Parathyroid adenoma (tissue), 2 donors: Measurements from ENCODE around the gene TTC39A.

Source experiments
- H2AFZ ChIP-seq: fragments of 300-600 bp; sonication (generic); one replicate; pipeline ENCODE4 v1.7.0; 2017; ENCODE audit warnings: antibody characterized with exemption, mild to moderate bottlenecking
- H3K27ac ChIP-seq: fragments of 300-600 bp; sonication (generic); one replicate; pipeline ENCODE4 v1.7.0; 2017
- H3K27me3 ChIP-seq: fragments of 300-600 bp; sonication (generic); one replicate; pipeline ENCODE4 v1.7.0; 2017; ENCODE audit warnings: low read length; ENCODE audit not compliant: control insufficient read depth, insufficient read depth
- H3K36me3 ChIP-seq: fragments of 300-600 bp; sonication (generic); one replicate; pipeline ENCODE4 v1.7.0; 2017; ENCODE audit warnings: low read length; ENCODE audit not compliant: control insufficient read depth, insufficient read depth
- H3K4me1 ChIP-seq: fragments of 300-600 bp; sonication (generic); one replicate; pipeline ENCODE4 v1.7.0; 2017; ENCODE audit warnings: control low read depth
- H3K4me2 ChIP-seq: fragments of 300-600 bp; sonication (generic); one replicate; pipeline ENCODE4 v1.7.0; 2017; ENCODE audit warnings: low read length
- H3K4me3 ChIP-seq: fragments of 300-600 bp; sonication (generic); one replicate; pipeline ENCODE4 v1.7.0; 2017; ENCODE audit warnings: low read depth, low read length
- H3K79me2 ChIP-seq: fragments of 300-600 bp; sonication (generic); one replicate; pipeline ENCODE4 v1.7.0; 2017; ENCODE audit warnings: control low read depth
- H3K9ac ChIP-seq: fragments of 300-600 bp; sonication (generic); one replicate; pipeline ENCODE4 v1.7.0; 2017; ENCODE audit warnings: mild to moderate bottlenecking
- H3K9me3 ChIP-seq: fragments of 300-600 bp; sonication (generic); one replicate; pipeline ENCODE4 v1.7.0; 2017; ENCODE audit warnings: low read length; ENCODE audit not compliant: control insufficient read depth
- TF ChIP-seq, protein P1 (sequence below): fragments of 300-600 bp; sonication (generic); IDR thresholded peaks from one replicate; pipeline ENCODE4 v1.7.0; 2017; ENCODE audit warnings: antibody characterized with exemption, mild to moderate bottlenecking
- donor health status: primary hyperparathyroidism.

The TTC39A gene

GRCh38 chr1:51294566-51295184, 35.7 kb downstream of the TTC39A start:
- Histone ChIP-seq H3K36me3 (no peaks in the 10 kb centered on the region), H3K9ac (no peak overlapping the region), H3K4me2 (no peak overlapping the region), H3K9me3 (no peaks in the 10 kb centered on the region), H3K27me3 (no peaks in the 10 kb centered on the region), H3K79me2 (no peaks in the 10 kb centered on the region), H3K27ac (no peak overlapping the region), H3K4me3 (no peak overlapping the region), H2AFZ (no peak overlapping the region), H3K4me1 (no peaks in the 10 kb centered on the region)
- TF ChIP-seq, protein P1, sequence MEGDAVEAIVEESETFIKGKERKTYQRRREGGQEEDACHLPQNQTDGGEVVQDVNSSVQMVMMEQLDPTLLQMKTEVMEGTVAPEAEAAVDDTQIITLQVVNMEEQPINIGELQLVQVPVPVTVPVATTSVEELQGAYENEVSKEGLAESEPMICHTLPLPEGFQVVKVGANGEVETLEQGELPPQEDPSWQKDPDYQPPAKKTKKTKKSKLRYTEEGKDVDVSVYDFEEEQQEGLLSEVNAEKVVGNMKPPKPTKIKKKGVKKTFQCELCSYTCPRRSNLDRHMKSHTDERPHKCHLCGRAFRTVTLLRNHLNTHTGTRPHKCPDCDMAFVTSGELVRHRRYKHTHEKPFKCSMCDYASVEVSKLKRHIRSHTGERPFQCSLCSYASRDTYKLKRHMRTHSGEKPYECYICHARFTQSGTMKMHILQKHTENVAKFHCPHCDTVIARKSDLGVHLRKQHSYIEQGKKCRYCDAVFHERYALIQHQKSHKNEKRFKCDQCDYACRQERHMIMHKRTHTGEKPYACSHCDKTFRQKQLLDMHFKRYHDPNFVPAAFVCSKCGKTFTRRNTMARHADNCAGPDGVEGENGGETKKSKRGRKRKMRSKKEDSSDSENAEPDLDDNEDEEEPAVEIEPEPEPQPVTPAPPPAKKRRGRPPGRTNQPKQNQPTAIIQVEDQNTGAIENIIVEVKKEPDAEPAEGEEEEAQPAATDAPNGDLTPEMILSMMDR = no peak

DNA sequence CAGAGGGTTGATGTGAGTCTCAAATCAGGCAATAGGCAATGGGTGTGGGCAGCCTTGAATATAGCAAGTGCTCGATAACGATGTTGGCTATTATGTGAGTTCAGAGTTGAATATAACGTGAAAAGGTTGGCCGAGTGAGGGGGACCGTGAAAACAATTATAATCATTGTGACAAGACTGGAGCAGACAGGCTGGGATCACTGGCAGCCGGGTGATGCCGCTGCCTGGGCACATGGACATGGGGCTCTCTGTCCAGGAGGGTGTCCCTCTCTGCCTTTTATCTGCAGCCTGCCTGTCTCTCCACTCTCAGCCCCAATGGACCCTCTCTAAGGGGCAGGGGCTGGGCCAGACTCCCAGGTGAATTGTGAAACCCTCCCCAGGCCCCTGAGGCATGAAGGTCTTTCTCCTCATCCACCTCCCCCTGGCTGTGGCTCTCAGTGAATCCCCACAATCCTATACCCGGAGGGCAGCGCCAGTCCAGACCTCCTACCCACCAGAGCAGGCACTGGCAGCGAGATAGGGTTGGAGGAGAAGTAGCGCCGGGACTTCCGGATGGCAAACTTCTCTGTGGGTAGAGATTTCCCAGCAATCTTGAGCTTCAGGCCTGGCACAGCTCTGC, 36.4 kb downstream of the TTC39A start:
- H3K9me3 ChIP-seq = no peaks in the 10 kb centered on the region
- TF ChIP-seq, protein P1 = no peak

GRCh38 chr1:51290489-51290847, 39.9 kb downstream of the TTC39A start:
- no peak overlapping the region for H3K4me3 ChIP-seq
- no peaks in the 10 kb centered on the region for H3K4me1 ChIP-seq
- no peak overlapping the region for H3K4me2 ChIP-seq
- no peak overlapping the region for H2AFZ ChIP-seq
- no peaks in the 10 kb centered on the region for H3K36me3 ChIP-seq
- H3K79me2 ChIP-seq = no peaks in the 10 kb centered on the region
- H3K27me3 ChIP-seq = no peaks in the 10 kb centered on the region
- no peaks in the 10 kb centered on the region for H3K9me3 ChIP-seq
- TF ChIP-seq, protein P1 = no peak
- no peak overlapping the region for H3K27ac ChIP-seq
- H3K9ac ChIP-seq = no peak overlapping the region

More for the DNA sequence above, 36.4 kb downstream of the TTC39A start:
- H3K9ac ChIP-seq = no peak overlapping the region
- no peak overlapping the region for H3K4me3 ChIP-seq
- no peak overlapping the region for H3K4me2 ChIP-seq
- H2AFZ ChIP-seq = no peak overlapping the region
- H3K36me3 ChIP-seq = no peaks in the 10 kb centered on the region
- no peaks in the 10 kb centered on the region for H3K4me1 ChIP-seq
- no peak overlapping the region for H3K27ac ChIP-seq
- H3K27me3 ChIP-seq = no peaks in the 10 kb centered on the region
- no peaks in the 10 kb centered on the region for H3K79me2 ChIP-seq

- Histone ChIP-seq H3K36me3 (no peaks in the 10 kb centered on the region), H3K79me2 (no peaks in the 10 kb centered on the region), H3K9me3 (no peaks in the 10 kb centered on the region), H2AFZ (no peak overlapping the region), H3K27ac (no peak overlapping the region), H3K4me1 (no peaks in the 10 kb centered on the region), H3K4me2 (no peak overlapping the region), H3K27me3 (no peaks in the 10 kb centered on the region), H3K9ac (no peak overlapping the region), H3K4me3 (no peak overlapping the region)
- TF ChIP-seq, protein P1 = no peak
Measured at GRCh38 chr1:51289676-51290488, 40.5 kb downstream of the TTC39A start.
